CD4-positive, alpha-beta T cell treated with Interleukin-12 subunit alpha and Interleukin-12 subunit beta, for 1 hour (primary cell): ENCODE measurements around the gene FGF7.
"Not testable (repeated sequence)": the region's sequence is repeated elsewhere in the genome, so short reads cannot be mapped to it uniquely, and the experiment has no call there.

ENCODE experiments used
- DNase-seq: peaks from one replicate; pipeline ENCODE4 v3.0.0-alpha.2; 2020

The FGF7 gene

GRCh38 chr15:49439678-49440395 lies 16.8 kb downstream of the FGF7 start:
- DNase-seq = no peak

DNA sequence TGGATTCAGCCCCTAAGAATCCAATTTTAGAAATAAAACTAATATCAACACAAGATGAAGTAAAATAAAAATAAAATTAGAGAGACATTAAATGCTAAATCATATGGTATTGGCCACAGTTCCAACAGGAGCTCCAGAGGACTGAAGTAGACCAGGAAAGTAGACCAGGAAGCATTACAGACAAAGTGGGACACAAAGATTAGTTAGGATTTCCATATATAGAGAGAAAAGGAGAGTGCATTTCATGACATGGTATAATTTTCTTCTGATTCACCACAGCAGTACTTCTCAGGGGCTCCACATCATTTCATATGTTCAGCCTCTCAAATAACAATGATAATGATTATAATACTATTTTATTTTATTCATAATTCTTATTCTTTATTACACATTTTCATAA lies 18.3 kb downstream of the FGF7 start:
- DNase-seq = no peak

- no peak for DNase-seq
Measured at GRCh38 chr15:49441816-49442215, 18.8 kb downstream of the FGF7 start.

GRCh38 chr15:49452595-49452994 lies 29.6 kb downstream of the FGF7 start:
- no peak for DNase-seq

- DNase-seq = no peak
Measured at GRCh38 chr15:49456166-49456565, 33.1 kb downstream of the FGF7 start.

GRCh38 chr15:49458145-49458544 lies 35.1 kb downstream of the FGF7 start:
- DNase-seq = no peak

- no peak for DNase-seq
Measured at GRCh38 chr15:49460411-49460941, 37.4 kb downstream of the FGF7 start.

GRCh38 chr15:49462232-49462844 lies 39.3 kb downstream of the FGF7 start:
- no peak for DNase-seq

DNA sequence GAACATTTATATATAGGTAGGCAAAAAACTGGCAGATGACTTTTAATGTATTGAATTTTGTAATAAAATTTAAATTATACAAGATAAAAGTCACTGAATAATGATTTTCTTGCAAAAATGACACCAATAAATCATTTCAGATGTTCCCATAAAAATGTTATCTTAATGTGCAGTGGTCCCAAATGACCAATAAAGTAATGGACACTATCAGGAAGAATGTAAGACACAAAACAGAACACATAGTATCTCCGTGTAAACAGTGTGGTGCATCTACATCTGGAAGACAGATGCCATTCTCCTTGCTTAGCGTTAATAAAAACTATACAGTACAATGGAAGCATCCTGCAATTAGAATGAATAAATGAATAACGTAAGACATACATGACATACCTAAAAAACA lies 41.5 kb downstream of the FGF7 start:
- no peak for DNase-seq

DNA sequence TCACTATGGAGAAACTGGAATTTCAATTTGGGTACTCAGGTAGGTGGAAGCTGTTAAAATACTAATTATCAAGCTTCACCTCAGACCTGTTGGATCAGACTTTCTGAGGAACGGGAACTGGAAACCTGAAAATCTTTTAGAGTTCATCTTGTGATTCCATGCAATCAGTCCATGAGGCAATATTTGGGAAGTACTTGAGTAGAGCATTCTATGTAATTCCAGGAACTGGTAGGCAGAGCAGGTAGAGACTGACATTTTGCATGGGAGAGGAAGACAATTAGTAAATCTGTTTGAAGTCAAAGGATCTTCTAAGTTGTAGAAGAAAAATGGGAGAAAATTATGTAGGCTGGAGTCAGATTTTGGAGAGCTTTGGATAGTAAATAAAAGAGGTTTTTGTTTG lies 43.1 kb downstream of the FGF7 start:
- no peak for DNase-seq

GRCh38 chr15:49467746-49468480 lies 44.9 kb downstream of the FGF7 start:
- DNase-seq = no peak

DNA sequence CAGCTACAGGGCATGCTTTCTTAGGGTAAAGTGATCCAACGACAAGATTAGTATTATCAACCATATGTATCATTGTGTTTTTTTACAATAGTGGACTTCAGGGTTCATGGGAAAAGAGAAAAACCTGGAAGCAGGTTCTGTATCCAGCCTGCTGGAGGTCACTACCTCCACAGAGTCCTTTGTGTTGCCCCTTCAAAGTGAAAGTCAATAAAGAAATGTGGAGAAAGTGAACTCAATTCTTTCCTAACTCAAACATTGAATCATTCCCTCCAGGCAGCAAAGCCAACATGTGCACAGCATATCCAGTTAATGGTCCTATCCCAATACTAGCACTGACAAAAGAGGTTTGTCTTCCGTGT lies 45.4 kb downstream of the FGF7 start:
- DNase-seq = no peak

- peak; percentile 18 for DNase-seq
Measured at GRCh38 chr15:49471248-49471647, 48.2 kb downstream of the FGF7 start.

- no peak for DNase-seq
Measured at GRCh38 chr15:49471733-49472132, 48.7 kb downstream of the FGF7 start.

- no peak for DNase-seq
Measured at GRCh38 chr15:49472338-49472737, 49.3 kb downstream of the FGF7 start.

DNA sequence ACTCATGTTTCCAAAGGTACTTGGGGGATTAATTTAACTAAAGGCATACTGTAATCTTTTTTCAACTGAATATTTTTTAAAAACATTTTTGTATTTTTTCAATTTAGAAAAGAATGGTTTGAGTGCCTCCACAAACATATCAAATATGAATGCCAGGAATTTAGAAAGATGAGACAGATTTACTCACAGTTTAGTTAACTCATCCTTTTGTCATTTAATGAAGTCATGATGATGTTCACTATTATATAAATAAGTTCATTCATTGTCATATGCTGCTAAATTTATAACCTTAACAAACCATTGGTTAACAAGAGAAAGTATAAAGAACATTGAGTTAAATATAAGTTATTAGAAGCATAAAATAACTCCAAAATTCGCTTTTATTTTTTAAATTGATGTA lies 50.0 kb downstream of the FGF7 start:
- no peak for DNase-seq

DNA sequence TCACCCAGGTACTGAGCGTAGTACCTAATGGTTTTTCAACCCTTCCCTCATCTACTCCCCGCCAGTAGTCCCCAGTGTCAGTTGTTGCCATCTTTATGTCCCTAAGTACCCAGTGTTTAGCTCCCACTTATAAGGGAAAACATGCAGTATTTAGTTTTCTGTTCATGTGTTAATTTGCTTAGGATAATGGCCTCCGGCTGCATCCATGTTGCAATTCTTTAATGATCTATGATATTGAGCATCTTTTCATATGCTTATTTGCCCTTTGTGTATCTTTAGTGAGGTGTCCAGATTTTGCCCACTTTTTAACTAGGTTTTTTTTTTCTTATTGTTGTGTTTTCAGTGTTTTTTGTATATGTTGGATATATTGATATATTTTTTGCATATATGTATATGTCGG lies 55.0 kb downstream of the FGF7 start:
- not testable (repeated sequence) for DNase-seq

DNA sequence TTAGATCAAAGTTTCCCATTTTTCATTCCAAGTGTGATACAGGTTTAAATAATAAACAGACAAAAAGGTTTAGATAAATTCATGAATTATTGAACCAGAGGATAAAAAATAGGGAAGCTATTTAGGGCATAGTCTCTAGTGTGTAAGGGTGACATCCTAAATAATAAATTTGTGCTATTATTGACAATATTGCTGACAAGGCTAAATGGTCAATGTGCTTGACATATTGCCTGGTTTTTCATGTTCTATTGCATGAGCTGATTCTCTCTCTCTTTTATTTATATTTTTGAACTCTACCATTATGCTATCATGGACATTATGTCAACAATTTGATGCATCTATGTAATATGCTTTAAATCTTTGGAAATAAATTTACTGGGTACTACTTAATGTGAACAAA lies 55.9 kb downstream of the FGF7 start:
- not testable (repeated sequence) for DNase-seq

- DNase-seq = not testable (repeated sequence)
Measured at GRCh38 chr15:49485401-49485800, 62.4 kb downstream of the FGF7 start.

DNA sequence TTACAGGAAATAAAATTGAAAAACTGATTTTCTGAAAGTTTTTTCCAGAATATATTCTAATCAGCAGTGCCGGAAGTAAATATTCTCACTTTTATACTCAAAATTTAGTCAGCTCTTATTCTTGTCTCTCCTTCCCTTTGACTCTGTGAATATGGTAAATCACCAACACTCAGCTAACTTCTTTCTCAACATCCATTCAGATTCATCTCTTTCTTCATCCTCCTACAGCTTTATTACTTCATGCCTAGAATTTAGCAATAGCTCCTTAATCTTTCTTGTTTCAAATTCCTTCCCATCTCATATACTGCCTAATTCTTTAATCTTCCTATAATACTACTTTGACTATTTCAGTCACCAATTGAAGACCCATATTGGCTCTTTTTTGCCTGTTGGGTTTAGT lies 67.9 kb downstream of the FGF7 start:
- no peak for DNase-seq

DNA sequence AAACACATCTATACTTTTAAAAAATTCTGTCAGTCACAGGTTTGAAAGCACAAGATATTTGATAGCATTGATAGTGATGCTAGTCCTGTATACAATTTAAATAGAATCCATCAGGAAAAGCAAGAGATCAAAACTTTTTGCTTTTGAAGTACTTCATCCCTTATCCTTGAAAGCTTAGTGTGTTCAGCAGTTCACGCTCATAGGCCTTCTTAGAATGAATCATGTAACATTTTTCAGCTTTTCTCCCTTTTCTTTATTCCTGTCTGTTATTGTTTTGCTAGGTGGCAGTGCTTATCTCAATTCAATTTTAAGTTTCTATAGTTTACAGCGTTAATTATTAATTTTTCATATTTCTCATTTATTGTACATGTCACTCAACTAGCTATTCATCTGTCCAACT lies 69.1 kb downstream of the FGF7 start:
- DNase-seq = no peak

DNA sequence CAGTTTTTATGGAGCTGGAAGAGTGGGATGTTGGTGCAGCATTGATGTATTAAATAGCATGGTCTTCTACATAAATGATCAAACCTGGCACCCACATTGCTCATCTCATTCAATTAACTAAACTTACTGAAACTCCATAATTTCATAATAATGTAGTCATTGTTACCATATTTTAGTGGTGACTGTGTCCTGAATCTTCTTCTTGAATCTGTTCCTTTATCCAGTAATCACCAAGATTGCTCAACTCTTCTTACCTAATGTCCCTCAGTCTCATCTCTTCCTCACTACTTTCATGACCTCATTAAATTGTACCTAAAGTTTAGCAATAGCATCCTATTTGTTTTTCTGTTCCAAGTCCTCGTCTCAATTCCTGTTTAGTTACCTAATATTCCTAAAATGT lies 69.8 kb downstream of the FGF7 start:
- no peak for DNase-seq

DNA sequence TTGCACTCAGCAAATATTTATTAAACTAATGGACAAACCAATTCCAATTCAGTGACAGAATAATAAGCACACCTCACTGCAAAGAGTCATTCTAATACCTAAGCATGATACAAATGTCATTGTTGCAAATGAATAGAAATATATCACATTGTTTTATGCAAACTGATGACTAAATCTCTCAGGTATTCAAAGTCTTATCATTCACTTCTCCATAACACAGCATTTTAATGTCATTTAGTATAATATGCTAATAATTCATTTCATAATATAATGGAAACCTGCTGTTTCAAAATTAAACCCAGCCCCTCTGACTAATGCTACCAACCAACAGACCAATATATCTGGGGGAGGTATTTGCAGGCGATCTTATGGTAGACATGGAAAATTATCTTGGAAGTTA lies 71.8 kb downstream of the FGF7 start:
- no peak for DNase-seq
